ENCODE data around the gene HDAC2. TPM values are rescaled to one million over a fixed set of nuclear protein-coding genes. Genes with fewer than 3 reads are reported as not detected.

Gene HDAC2
- total RNA-seq, 1 experiment from 2014 or later: 321 TPM

DNA sequence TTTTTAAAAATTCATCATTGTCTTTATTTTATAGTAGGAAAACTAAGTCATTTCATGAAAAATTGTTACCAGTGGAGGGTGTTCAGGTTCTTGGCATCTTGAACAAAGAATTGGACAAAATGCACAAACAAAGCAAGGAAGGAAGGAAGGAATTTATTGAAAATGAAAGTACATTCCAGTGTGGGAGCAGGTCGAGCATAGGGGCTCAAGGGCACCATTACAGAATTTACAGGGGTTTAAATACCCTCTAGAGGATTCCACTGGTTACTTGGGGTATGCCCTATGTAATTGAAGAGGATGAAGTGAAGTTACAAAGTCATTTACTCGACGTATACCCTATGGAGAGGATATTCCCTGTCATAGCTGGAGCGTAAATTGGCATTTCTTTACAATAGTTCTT is 37.4 kb upstream of the HDAC2 start:
- TF ChIP-seq GABPB1 (CRISPR knock-in tag; IDR thresholded peaks at IDR 0.05) (no peak), RELA (CRISPR knock-in tag; IDR thresholded peaks at IDR 0.05; ENCODE audit: borderline replicate concordance) (no peak), NR1H2 (CRISPR knock-in tag; IDR thresholded peaks at IDR 0.05) (no peak), TCF7 (CRISPR knock-in tag; IDR thresholded peaks at IDR 0.05; ENCODE audit: low read depth) (no peak), SP1 (CRISPR knock-in tag; conservative IDR thresholded peaks at IDR 0.05) (no peak), FOXK1 (CRISPR knock-in tag; IDR thresholded peaks at IDR 0.05) (no peak), CBFB (CRISPR knock-in tag; IDR thresholded peaks at IDR 0.05; ENCODE audit: low read depth) (no peak), HMGA2 (CRISPR knock-in tag; IDR thresholded peaks at IDR 0.05) (no peak), JAZF1 (CRISPR knock-in tag; IDR thresholded peaks at IDR 0.05) (no peak), NFE2L1 (CRISPR knock-in tag; IDR thresholded peaks at IDR 0.05) (no peak), ZBTB21 (CRISPR knock-in tag; IDR thresholded peaks at IDR 0.05; ENCODE audit: borderline replicate concordance) (no peak), GRHL2 (CRISPR knock-in tag; IDR thresholded peaks at IDR 0.05; ENCODE audit: insufficient replicate concordance, severe bottlenecking) (no peak)
- TF ChIP-seq, protein P1, sequence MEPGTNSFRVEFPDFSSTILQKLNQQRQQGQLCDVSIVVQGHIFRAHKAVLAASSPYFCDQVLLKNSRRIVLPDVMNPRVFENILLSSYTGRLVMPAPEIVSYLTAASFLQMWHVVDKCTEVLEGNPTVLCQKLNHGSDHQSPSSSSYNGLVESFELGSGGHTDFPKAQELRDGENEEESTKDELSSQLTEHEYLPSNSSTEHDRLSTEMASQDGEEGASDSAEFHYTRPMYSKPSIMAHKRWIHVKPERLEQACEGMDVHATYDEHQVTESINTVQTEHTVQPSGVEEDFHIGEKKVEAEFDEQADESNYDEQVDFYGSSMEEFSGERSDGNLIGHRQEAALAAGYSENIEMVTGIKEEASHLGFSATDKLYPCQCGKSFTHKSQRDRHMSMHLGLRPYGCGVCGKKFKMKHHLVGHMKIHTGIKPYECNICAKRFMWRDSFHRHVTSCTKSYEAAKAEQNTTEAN (CRISPR knock-in tag; IDR thresholded peaks at IDR 0.05): no peak
- TF ChIP-seq, protein P2, sequence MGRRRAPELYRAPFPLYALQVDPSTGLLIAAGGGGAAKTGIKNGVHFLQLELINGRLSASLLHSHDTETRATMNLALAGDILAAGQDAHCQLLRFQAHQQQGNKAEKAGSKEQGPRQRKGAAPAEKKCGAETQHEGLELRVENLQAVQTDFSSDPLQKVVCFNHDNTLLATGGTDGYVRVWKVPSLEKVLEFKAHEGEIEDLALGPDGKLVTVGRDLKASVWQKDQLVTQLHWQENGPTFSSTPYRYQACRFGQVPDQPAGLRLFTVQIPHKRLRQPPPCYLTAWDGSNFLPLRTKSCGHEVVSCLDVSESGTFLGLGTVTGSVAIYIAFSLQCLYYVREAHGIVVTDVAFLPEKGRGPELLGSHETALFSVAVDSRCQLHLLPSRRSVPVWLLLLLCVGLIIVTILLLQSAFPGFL (CRISPR knock-in tag; IDR thresholded peaks at IDR 0.05; ENCODE audit: borderline replicate concordance): no peak
- TF ChIP-seq, protein P3, sequence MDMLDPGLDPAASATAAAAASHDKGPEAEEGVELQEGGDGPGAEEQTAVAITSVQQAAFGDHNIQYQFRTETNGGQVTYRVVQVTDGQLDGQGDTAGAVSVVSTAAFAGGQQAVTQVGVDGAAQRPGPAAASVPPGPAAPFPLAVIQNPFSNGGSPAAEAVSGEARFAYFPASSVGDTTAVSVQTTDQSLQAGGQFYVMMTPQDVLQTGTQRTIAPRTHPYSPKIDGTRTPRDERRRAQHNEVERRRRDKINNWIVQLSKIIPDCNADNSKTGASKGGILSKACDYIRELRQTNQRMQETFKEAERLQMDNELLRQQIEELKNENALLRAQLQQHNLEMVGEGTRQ (CRISPR knock-in tag; IDR thresholded peaks at IDR 0.05): no peak
- TF ChIP-seq, protein P4, sequence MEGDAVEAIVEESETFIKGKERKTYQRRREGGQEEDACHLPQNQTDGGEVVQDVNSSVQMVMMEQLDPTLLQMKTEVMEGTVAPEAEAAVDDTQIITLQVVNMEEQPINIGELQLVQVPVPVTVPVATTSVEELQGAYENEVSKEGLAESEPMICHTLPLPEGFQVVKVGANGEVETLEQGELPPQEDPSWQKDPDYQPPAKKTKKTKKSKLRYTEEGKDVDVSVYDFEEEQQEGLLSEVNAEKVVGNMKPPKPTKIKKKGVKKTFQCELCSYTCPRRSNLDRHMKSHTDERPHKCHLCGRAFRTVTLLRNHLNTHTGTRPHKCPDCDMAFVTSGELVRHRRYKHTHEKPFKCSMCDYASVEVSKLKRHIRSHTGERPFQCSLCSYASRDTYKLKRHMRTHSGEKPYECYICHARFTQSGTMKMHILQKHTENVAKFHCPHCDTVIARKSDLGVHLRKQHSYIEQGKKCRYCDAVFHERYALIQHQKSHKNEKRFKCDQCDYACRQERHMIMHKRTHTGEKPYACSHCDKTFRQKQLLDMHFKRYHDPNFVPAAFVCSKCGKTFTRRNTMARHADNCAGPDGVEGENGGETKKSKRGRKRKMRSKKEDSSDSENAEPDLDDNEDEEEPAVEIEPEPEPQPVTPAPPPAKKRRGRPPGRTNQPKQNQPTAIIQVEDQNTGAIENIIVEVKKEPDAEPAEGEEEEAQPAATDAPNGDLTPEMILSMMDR (IDR thresholded peaks at IDR 0.05): no peak
- TF ChIP-seq, protein P5, sequence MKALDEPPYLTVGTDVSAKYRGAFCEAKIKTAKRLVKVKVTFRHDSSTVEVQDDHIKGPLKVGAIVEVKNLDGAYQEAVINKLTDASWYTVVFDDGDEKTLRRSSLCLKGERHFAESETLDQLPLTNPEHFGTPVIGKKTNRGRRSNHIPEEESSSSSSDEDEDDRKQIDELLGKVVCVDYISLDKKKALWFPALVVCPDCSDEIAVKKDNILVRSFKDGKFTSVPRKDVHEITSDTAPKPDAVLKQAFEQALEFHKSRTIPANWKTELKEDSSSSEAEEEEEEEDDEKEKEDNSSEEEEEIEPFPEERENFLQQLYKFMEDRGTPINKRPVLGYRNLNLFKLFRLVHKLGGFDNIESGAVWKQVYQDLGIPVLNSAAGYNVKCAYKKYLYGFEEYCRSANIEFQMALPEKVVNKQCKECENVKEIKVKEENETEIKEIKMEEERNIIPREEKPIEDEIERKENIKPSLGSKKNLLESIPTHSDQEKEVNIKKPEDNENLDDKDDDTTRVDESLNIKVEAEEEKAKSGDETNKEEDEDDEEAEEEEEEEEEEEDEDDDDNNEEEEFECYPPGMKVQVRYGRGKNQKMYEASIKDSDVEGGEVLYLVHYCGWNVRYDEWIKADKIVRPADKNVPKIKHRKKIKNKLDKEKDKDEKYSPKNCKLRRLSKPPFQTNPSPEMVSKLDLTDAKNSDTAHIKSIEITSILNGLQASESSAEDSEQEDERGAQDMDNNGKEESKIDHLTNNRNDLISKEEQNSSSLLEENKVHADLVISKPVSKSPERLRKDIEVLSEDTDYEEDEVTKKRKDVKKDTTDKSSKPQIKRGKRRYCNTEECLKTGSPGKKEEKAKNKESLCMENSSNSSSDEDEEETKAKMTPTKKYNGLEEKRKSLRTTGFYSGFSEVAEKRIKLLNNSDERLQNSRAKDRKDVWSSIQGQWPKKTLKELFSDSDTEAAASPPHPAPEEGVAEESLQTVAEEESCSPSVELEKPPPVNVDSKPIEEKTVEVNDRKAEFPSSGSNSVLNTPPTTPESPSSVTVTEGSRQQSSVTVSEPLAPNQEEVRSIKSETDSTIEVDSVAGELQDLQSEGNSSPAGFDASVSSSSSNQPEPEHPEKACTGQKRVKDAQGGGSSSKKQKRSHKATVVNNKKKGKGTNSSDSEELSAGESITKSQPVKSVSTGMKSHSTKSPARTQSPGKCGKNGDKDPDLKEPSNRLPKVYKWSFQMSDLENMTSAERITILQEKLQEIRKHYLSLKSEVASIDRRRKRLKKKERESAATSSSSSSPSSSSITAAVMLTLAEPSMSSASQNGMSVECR (CRISPR knock-in tag; IDR thresholded peaks at IDR 0.05; ENCODE audit: borderline replicate concordance): no peak
- TF ChIP-seq, protein P6, sequence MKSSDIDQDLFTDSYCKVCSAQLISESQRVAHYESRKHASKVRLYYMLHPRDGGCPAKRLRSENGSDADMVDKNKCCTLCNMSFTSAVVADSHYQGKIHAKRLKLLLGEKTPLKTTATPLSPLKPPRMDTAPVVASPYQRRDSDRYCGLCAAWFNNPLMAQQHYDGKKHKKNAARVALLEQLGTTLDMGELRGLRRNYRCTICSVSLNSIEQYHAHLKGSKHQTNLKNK (CRISPR knock-in tag; IDR thresholded peaks at IDR 0.05): no peak
- H3K9me3 Mint-ChIP-seq: peaks cover 11% of the 10 kb centered on the region
- DNase-seq (ENCODE audit: low spot score): no peak
- no peaks in the 10 kb centered on the region for H3K27me3 Mint-ChIP-seq (ENCODE audit: low read depth)
- H3K27ac Mint-ChIP-seq: peak overlapping the region; percentile 68; the same call in 1 of the 2 replicates
- CTCF ChIA-PET: interaction anchor here (1.1 kb wide), 1 partner anchor 27 kb away, joined by 3 read pairs; no protein-coding TSS in a partner anchor
- H3K36me3 Mint-ChIP-seq: peaks cover 6% of the 10 kb centered on the region
- peaks cover 50% of the 10 kb centered on the region for H3K4me1 Mint-ChIP-seq
- H3K4me3 Mint-ChIP-seq: no peak overlapping the region
- POLR2A ChIA-PET: no interaction called here
- no peak for ATAC-seq

Measured in WTC11 (cell line).